ENCODE measurements around the gene CDH18. TPM values are rescaled to one million over a fixed set of nuclear protein-coding genes. Genes with fewer than 3 reads are reported as not detected.

The CDH18 gene
- total RNA-seq, 8 experiments from 2014 or later, result 0.56 to 28.9 (median 5.3) TPM

DNA sequence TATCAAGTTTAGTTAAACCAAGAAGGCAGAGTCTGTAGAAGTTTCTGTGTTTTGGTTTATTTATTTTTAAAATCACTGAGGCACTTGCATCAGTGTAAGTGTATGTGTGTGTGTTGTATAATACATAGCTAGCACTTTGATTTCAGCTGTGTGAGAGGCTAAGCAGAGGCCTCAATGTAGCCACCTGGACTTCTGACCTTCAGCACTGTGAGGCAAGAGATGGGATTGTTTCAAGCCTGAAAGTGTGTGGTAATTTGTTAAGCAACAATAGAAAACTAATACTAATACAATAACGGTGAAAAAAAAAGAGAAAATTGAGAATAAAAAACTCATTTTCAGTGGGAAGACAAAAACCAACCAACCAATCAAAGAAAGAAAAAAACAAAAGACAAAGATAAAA lies 327.3 kb downstream of the CDH18 start:
- Histone ChIP-seq H3K4me3 (no peak overlapping the region), H3K4me1 (replicated peaks in 1 of 2) (peaks cover 0 to 12% of the 10 kb centered on the region in 2 donors), H3K27ac (no peak overlapping the region)
- in situ Hi-C loops (cut with MboI; ENCODE audit: low pct_unique_long_range_greater_than_20kb in 2 of 9, low sequenced_read_pairs in 9 of 9, unreplicated experiment in 9 of 9), result no loop called here
- ATAC-seq (replicated peaks in 6 of 8), result no peak
- 6 to 83% (median 67%) methylated on average over 1 of the region's 1 CpG; no CpG with 5 or more reads in 3 of the 10 experiments for WGBS, 10 experiments

DNA sequence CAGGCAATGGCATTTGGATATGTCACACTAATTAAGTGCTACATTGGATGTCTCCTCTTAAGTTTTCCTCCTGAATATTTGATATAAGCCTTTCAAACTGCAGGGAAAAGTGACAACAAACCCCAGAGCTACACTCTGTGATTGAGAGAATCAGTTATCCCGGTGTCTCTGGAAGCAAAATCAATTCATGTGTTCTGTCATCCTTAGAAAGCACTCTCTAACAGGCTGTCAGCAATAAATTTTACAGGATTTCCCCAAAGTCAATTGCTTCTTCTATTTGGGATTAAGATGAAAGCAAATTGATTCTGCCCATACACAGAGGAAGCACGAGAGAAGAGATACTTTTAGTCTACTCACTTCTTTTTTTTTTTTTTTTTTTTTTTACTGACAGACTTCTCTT lies 332.4 kb downstream of the CDH18 start:
- in situ Hi-C loops (cut with MboI; ENCODE audit: low pct_unique_long_range_greater_than_20kb in 2 of 9, low sequenced_read_pairs in 9 of 9, unreplicated experiment in 9 of 9), result no loop called here
- Histone ChIP-seq H3K4me3 (no peak overlapping the region), H3K4me1 (replicated peaks in 1 of 2) (peaks cover 0 to 8% of the 10 kb centered on the region in 2 donors), H3K27ac (no peak overlapping the region)
- ATAC-seq (replicated peaks in 6 of 8), result peak in 5 of 8 experiments; percentile 54 to 90 (median 67)
- WGBS, 10 experiments, result 0 to 40% (median 19%) methylated on average over 1 to 2 of the region's 2 CpGs

DNA sequence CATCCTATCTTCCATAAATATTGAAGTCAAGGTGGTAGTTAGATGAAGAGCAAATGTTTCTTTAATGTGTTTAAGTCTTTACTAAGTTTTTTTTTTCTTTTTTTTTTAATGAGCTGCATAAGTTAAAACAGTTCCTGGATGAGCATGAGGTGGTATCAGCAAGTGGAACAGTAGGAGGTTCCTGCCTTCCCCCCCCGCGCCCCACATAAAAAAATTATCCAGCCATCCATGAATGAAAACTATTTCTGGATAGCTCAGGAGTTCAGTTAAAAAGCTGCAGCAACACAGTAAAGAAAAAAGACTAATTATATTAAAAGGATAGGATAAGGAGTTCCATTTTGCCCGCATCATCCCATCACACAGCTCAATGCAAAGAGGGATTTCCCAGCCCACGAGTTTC lies 349.5 kb downstream of the CDH18 start:
- ATAC-seq (replicated peaks in 6 of 8), result no peak
- no peak overlapping the region for H3K27ac ChIP-seq
- WGBS, 10 experiments, result 4 to 93% (median 68%) methylated on average over 1 to 4 of the region's 4 CpGs
- no peaks in the 10 kb centered on the region for H3K4me1 ChIP-seq (replicated peaks in 1 of 2)
- in situ Hi-C loops (cut with MboI; ENCODE audit: low pct_unique_long_range_greater_than_20kb in 2 of 9, low sequenced_read_pairs in 9 of 9, unreplicated experiment in 9 of 9), result no loop called here
- no peak overlapping the region for H3K4me3 ChIP-seq

DNA sequence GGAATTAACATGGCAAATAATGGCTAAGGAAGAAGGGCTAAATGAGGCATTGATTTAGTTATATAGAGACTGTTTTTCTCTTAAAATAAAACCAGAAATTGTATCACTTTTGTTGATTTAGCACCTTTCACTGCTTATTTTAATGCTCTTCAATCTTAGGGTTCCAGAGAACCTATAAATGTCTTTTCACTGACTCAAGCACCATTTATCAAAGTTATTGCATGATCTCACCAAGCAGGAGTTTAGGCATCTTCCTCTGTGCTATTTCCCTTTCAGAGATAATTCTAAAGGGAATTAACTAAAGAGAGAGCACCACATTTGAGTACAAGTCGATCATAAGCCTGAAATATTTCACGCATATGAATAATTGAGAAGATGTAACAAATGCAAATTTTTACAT lies 357.1 kb downstream of the CDH18 start:
- Histone ChIP-seq H3K4me3 (no peak overlapping the region), H3K4me1 (replicated peaks in 1 of 2) (peaks cover 0 to 16% of the 10 kb centered on the region in 2 donors), H3K27ac (no peak overlapping the region)
- ATAC-seq (replicated peaks in 6 of 8), result peak in 5 of 8 experiments; percentile 80 to 97 (median 87)
- WGBS, 10 experiments, result 0 to 89% (median 56%) methylated on average over 2 of the region's 2 CpGs; no CpG with 5 or more reads in 3 of the 10 experiments
- in situ Hi-C loops (cut with MboI; ENCODE audit: low pct_unique_long_range_greater_than_20kb in 2 of 9, low sequenced_read_pairs in 9 of 9, unreplicated experiment in 9 of 9), result no loop called here

DNA sequence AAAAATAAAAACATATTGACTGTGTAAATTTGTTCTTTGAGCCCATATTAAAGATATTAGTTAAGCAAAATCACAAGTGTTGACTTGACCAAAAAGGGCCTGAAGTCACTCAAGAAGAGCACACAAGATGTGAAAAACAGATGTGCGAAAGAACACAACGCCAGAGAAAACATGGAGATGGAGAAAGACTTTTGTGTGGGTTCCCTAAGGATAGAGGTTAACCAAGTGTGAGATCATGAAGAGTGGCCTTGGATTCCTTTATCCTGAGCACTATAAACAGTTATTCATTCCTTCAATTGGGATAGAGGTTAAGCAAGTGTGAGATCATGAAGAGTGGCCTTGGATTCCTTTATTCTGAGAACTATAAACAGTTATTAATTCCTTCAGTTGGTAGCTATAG lies 361.8 kb downstream of the CDH18 start:
- H3K27ac ChIP-seq, result no peak overlapping the region

DNA sequence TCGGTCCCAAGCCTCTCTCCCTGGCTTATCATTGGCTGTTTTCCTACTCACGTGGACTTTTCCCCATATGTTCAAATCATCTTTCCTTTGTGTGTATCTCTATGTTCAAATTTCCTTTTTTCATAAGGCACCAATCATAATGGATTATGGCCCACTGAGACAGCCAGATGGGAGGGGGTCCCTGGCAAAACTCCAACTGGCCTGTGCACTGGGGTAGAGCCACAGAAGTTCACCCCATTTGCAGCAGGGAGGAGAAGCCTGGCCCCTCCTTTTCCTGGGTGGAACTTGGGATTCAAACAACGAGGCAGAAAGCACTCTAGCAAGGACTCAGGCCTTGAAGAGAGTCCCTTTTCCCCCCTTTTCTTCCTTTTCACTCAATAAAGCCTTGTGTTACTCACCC lies 362.4 kb downstream of the CDH18 start:
- in situ Hi-C loops (cut with MboI; ENCODE audit: low pct_unique_long_range_greater_than_20kb in 2 of 9, low sequenced_read_pairs in 9 of 9, unreplicated experiment in 9 of 9), result no loop called here
- H3K27ac ChIP-seq, result no peak overlapping the region
- 0 to 94% (median 13%) methylated on average over 1 to 3 of the region's 3 CpGs; no CpG with 5 or more reads in 3 of the 10 experiments for WGBS, 10 experiments
- H3K4me3 ChIP-seq, result no peak overlapping the region
- no peak for ATAC-seq (replicated peaks in 6 of 8)
- peaks cover 0 to 7% of the 10 kb centered on the region in 2 donors for H3K4me1 ChIP-seq (replicated peaks in 1 of 2)

More for the DNA sequence above, 361.8 kb downstream of the CDH18 start:
- in situ Hi-C loops (cut with MboI; ENCODE audit: low pct_unique_long_range_greater_than_20kb in 2 of 9, low sequenced_read_pairs in 9 of 9, unreplicated experiment in 9 of 9), result no loop called here
- H3K4me3 ChIP-seq, result no peak overlapping the region
- ATAC-seq (replicated peaks in 6 of 8), result no peak
- H3K4me1 ChIP-seq (replicated peaks in 1 of 2), result peaks cover 0 to 13% of the 10 kb centered on the region in 2 donors
- WGBS, 10 experiments, result 0 to 100% (median 78%) methylated on average over 1 to 2 of the region's 2 CpGs; no CpG with 5 or more reads in 2 of the 10 experiments

DNA sequence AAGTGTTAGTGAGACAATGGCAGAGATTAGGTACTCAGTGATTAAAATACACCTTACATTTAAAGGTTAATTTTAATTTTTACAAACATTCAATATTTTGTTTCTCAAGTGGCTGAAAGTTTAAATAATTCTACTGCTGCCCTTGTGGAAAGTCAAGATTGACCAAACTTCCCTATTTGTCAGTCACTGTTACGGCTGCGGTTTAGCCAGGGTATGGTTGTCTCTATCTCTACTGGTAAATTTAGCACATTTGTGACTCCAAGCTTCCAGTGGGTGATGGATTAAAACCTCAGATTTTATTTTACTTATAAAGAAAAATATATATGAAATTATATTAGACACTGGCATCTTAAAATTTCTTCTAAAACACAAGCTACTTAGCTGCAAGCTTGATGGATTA lies 368.4 kb downstream of the CDH18 start:
- ATAC-seq (replicated peaks in 6 of 8), result no peak
- in situ Hi-C loops (cut with MboI; ENCODE audit: low pct_unique_long_range_greater_than_20kb in 2 of 9, low sequenced_read_pairs in 9 of 9, unreplicated experiment in 9 of 9), result no loop called here
- Histone ChIP-seq H3K4me1 (replicated peaks in 1 of 2) (peaks cover 0 to 5% of the 10 kb centered on the region in 2 donors), H3K4me3 (no peak overlapping the region), H3K27ac (no peak overlapping the region)
- WGBS, 10 experiments, result 0 to 100% (median 88%) methylated on average over 1 to 2 of the region's 2 CpGs; no CpG with 5 or more reads in 2 of the 10 experiments

DNA sequence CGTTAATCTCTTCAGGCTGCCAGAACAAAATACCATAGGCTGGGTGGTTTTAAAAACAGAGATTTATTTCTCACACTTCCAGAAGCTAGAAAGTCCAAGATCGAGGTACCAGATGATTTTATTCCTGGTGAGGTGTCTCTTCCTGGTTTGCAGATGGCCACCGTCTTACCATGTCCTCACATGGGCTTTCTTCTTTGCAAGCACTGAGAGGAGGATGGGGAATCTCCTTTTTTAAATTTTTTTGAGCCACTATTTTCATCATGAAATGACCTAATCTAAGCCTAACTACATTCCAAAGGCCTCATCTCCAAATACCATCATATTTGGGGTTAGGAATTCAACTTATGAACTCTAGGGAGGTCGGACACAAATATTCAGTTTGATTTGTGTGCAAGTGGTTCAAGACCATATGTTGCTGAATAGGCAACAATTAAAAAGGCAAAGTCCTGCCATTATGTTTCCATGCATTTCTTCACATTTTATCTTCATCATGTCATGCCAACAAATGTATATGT lies 371.2 kb downstream of the CDH18 start:
- in situ Hi-C loops (cut with MboI; ENCODE audit: low pct_unique_long_range_greater_than_20kb in 2 of 9, low sequenced_read_pairs in 9 of 9, unreplicated experiment in 9 of 9), result no loop called here
- H3K4me3 ChIP-seq, result no peak overlapping the region
- peaks cover 0 to 5% of the 10 kb centered on the region in 2 donors for H3K4me1 ChIP-seq (replicated peaks in 1 of 2)
- no peak for ATAC-seq (replicated peaks in 6 of 8)
- WGBS, 10 experiments, result 0 to 92% (median 25%) methylated on average over 1 to 3 of the region's 4 CpGs; no CpG with 5 or more reads in 4 of the 10 experiments
- no peak overlapping the region for H3K27ac ChIP-seq

DNA sequence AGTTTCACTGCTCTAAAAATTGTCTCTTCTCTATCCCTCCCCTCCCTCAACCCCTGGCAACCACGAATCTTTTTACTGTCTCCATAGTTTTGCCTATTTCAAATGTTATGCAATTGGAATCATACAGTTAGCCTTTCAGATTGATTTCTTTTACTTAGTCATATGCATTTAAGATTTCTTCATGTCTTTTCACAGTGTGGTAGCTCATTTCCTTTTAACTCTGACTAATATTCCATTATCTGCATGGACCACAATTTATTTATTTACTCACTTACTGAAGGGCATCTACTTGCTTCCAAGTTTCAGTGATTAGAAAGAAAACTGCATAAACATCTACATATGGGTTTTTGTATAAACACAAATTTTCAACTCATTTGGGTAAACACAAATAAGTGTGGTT lies 372.3 kb downstream of the CDH18 start:
- Histone ChIP-seq H3K4me3 (no peak overlapping the region), H3K4me1 (replicated peaks in 1 of 2) (peaks cover 0 to 5% of the 10 kb centered on the region in 2 donors), H3K27ac (no peak overlapping the region)
- in situ Hi-C loops (cut with MboI; ENCODE audit: low pct_unique_long_range_greater_than_20kb in 2 of 9, low sequenced_read_pairs in 9 of 9, unreplicated experiment in 9 of 9), result no loop called here
- 0 to 100% (median 20%) methylated on average over 1 of the region's 1 CpG; no CpG with 5 or more reads in 3 of the 10 experiments for WGBS, 10 experiments
- ATAC-seq (replicated peaks in 6 of 8), result no peak

DNA sequence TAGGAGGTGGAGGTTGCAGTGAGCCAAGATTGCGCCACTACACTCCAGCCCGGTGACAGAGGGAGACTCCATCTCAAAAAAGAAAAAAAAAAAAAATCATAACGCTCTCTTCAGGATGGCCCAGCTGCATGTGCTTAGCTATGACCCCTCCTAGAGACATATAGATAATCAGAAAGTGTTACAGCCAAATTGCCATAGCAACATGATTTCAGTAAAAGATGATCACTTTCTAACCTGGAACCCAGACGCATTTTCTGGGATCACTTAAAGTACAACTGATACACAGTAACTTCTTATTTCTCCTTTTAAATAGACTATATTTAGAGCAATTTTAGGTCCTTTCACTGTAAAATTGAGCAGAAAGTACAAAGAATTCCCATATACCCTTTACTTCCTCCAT lies 372.9 kb downstream of the CDH18 start:
- Histone ChIP-seq H3K4me1 (replicated peaks in 1 of 2) (peaks cover 0 to 4% of the 10 kb centered on the region in 2 donors), H3K4me3 (no peak overlapping the region), H3K27ac (no peak overlapping the region)
- in situ Hi-C loops (cut with MboI; ENCODE audit: low pct_unique_long_range_greater_than_20kb in 2 of 9, low sequenced_read_pairs in 9 of 9, unreplicated experiment in 9 of 9), result no loop called here
- ATAC-seq (replicated peaks in 6 of 8), result no peak
- WGBS, 10 experiments, result 44 to 80% (median 77%) methylated on average over 2 to 4 of the region's 4 CpGs; no CpG with 5 or more reads in 6 of the 10 experiments

DNA sequence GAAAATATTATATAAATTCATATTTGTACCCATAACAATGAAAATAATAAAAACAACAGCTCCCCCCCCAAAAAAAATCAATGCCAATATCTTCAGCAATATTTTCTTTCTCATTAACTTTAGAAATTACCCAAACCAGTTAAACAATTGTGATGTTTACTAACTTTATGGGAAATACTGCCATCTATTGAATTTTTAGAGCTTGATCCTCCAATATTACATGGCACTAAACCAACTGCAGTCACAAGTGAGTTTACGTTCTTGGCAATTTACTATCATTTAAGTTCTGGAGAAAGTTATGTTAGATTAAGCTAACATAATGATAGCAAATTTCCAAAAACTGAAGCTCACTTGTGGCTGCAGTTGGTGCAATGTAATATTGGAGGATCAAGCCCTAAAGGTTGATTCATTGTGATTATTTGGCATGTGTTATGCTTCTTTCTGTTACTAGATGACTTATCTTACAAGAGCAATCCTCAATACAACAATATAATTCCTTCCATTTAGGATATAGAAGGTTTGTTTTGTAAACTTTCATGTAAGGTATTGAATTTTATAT lies 379.5 kb downstream of the CDH18 start:
- no peak for ATAC-seq (replicated peaks in 6 of 8)
- in situ Hi-C loops (cut with MboI; ENCODE audit: low pct_unique_long_range_greater_than_20kb in 2 of 9, low sequenced_read_pairs in 9 of 9, unreplicated experiment in 9 of 9), result no loop called here
- 0 to 100% (median 56%) methylated on average over 1 of the region's 1 CpG; no CpG with 5 or more reads in 2 of the 10 experiments for WGBS, 10 experiments
- H3K4me3 ChIP-seq, result no peak overlapping the region
- no peak overlapping the region for H3K27ac ChIP-seq
- H3K4me1 ChIP-seq (replicated peaks in 1 of 2), result no peaks in the 10 kb centered on the region

DNA sequence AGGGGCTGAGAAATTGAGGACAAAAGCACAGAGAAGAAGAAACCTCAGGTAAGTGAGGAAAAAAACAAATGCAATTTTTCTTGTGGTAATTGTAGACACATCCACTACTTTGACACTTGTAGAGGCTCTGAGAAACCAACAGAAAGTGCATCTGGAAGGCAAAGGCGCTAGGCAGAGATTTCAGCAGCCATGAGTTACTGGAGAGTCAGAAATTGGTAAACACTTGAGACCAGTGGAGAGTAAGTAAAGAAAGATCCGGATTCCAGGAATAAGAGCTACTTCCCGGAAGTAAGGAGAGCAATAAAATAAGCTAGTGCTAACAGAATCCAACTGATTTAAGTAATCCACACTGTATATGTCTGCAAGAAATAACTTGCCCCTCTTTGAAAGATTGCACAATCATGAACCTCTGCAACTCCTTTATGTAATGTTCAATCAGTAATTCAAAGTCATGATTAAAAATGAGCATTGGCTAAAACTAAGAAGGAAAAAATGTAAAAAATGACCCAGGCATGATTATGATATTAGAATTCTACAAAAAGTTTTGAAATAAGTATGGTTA lies 382.1 kb downstream of the CDH18 start:
- Histone ChIP-seq H3K4me1 (replicated peaks in 1 of 2) (no peaks in the 10 kb centered on the region), H3K27ac (no peak overlapping the region), H3K4me3 (no peak overlapping the region)
- in situ Hi-C loops (cut with MboI; ENCODE audit: low pct_unique_long_range_greater_than_20kb in 2 of 9, low sequenced_read_pairs in 9 of 9, unreplicated experiment in 9 of 9), result no loop called here
- no peak for ATAC-seq (replicated peaks in 6 of 8)
- 27 to 100% (median 71%) methylated on average over 1 to 3 of the region's 3 CpGs for WGBS, 10 experiments

DNA sequence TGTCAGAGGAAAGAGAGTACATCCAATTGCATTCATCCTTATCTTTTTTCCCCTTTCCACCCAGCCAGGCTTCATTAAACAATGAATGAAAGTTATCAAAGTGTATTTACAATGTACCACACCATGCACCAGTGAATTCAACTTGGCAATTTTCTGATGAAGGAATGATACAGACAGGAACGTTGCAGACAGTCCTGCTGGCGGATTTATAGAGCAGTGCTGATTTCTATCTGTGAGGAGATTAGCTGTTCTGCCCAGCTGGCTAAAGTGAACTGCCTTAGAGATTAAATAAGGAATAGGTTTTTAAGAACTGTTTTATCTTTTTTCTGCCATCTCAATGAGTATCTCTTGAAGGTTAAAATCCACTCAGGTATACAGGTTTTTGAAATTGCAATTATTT lies 403.9 kb downstream of the CDH18 start:
- in situ Hi-C loops (cut with MboI; ENCODE audit: low pct_unique_long_range_greater_than_20kb in 2 of 9, low sequenced_read_pairs in 9 of 9, unreplicated experiment in 9 of 9), result no loop called here
- no peaks in the 10 kb centered on the region for H3K4me1 ChIP-seq (replicated peaks in 1 of 2)
- no peak overlapping the region for H3K27ac ChIP-seq
- no peak for ATAC-seq (replicated peaks in 6 of 8)
- WGBS, 10 experiments, result 0 to 92% (median 51%) methylated on average over 1 to 2 of the region's 2 CpGs; no CpG with 5 or more reads in 2 of the 10 experiments
- H3K4me3 ChIP-seq, result no peak overlapping the region

DNA sequence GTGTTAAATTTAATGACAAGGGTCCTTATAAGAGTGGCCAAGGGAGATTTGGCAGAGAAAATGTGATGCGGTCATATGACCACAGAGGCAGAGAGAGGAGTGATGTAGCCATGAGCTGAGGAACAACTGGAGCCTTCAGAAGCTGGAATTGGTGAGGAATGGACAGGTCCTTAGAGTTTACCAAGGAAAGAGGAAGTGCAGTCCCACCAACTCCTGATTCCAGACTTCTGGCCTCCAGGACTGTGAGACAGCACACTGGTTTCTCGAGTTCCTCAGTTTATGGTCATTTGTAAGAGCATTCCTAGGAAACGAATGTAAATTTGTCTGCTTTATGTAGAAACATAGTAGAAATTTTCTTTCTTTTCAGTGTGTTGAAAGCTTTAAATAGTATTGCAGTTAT lies 410.1 kb downstream of the CDH18 start:
- ATAC-seq (replicated peaks in 6 of 8), result no peak
- Histone ChIP-seq H3K4me3 (no peak overlapping the region), H3K4me1 (replicated peaks in 1 of 2) (no peaks in the 10 kb centered on the region), H3K27ac (no peak overlapping the region)
- 10 to 100% (median 67%) methylated on average over 1 to 3 of the region's 3 CpGs for WGBS, 10 experiments
- in situ Hi-C loops (cut with MboI; ENCODE audit: low pct_unique_long_range_greater_than_20kb in 2 of 9, low sequenced_read_pairs in 9 of 9, unreplicated experiment in 9 of 9), result no loop called here
